ENCODE results near the gene ZNF888.

DNA sequence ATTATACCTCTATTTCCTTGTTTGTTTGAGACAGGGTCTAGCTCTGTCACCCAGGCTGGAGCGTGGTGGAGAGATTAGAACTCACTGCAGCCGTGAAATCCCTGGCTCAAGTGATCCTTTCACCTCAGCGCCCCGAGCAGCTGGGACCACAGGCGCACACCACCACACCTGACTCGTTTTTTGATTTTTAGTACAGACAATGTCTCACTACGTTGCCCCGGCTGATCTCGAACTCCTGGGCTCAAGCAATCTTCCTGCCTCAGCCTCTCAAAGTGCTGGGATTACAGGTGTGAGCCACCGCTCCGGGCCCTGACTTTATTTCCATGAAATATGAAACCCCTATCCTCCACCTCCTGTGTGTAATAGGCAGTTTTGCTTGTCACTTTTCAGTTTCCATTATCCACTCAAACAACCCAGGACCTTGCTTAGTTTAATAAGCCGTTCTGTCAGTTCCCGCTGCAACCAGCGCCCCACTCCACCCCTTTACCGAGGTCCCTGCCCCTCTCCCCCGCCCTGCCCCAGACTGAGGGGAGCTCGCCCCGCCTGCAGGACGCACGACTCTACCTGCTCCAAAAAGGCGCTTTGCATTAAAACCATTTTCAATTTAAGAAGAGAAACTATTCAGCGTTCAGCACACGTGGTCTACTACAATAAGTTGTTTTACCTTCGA is 22.6 kb upstream of the ZNF888 start:
- TF ChIP-seq, protein P1, sequence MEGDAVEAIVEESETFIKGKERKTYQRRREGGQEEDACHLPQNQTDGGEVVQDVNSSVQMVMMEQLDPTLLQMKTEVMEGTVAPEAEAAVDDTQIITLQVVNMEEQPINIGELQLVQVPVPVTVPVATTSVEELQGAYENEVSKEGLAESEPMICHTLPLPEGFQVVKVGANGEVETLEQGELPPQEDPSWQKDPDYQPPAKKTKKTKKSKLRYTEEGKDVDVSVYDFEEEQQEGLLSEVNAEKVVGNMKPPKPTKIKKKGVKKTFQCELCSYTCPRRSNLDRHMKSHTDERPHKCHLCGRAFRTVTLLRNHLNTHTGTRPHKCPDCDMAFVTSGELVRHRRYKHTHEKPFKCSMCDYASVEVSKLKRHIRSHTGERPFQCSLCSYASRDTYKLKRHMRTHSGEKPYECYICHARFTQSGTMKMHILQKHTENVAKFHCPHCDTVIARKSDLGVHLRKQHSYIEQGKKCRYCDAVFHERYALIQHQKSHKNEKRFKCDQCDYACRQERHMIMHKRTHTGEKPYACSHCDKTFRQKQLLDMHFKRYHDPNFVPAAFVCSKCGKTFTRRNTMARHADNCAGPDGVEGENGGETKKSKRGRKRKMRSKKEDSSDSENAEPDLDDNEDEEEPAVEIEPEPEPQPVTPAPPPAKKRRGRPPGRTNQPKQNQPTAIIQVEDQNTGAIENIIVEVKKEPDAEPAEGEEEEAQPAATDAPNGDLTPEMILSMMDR (conservative IDR thresholded peaks at IDR 0.05; ENCODE audit: low read depth, low read length): no peak
- no peak for TF ChIP-seq EZH2 (IDR thresholded peaks at IDR 0.05; ENCODE audit: borderline replicate concordance, low read depth, low read length, poor library complexity, severe bottlenecking)

Measured in A673 (cell line).